Measurements from ENCODE around the gene SPRR2F.
"Not testable (repeated sequence)": the region's sequence is repeated elsewhere in the genome, so short reads cannot be mapped to it uniquely, and the experiment has no call there.

SPRR2F gene

DNA sequence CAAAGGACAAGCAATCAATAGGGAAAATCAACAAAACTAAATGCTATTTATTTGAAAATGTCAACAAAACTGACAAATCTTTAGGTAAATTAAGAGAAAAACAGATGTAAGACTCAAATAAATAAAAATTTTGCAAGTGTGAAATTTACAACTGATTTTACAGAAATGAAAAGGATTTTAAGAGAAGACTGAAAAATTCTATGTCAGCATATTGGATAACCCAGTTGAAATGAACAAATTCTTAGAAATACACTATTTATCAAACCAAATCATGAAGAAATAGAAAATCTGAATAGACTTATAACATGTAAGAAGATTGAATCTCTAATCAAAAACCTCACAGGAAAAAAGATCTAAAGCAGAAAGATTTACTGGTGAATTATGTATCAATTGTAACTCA, 7.6 kb upstream of the SPRR2F start:
- Mint-ChIP-seq H3K27me3 (ENCODE audit: low read depth) (no peaks in the 10 kb centered on the region), H3K27ac (no peak overlapping the region), H3K4me1 (peaks cover 10% of the 10 kb centered on the region), H3K9me3 (peaks cover 20% of the 10 kb centered on the region), H3K36me3 (ENCODE audit: low read depth) (no peaks in the 10 kb centered on the region), H3K4me3 (no peak overlapping the region)
- TF ChIP-seq, protein P1, sequence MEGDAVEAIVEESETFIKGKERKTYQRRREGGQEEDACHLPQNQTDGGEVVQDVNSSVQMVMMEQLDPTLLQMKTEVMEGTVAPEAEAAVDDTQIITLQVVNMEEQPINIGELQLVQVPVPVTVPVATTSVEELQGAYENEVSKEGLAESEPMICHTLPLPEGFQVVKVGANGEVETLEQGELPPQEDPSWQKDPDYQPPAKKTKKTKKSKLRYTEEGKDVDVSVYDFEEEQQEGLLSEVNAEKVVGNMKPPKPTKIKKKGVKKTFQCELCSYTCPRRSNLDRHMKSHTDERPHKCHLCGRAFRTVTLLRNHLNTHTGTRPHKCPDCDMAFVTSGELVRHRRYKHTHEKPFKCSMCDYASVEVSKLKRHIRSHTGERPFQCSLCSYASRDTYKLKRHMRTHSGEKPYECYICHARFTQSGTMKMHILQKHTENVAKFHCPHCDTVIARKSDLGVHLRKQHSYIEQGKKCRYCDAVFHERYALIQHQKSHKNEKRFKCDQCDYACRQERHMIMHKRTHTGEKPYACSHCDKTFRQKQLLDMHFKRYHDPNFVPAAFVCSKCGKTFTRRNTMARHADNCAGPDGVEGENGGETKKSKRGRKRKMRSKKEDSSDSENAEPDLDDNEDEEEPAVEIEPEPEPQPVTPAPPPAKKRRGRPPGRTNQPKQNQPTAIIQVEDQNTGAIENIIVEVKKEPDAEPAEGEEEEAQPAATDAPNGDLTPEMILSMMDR (IDR thresholded peaks at IDR 0.05; ENCODE audit: unreplicated experiment in 3 of 3), result no peak

DNA sequence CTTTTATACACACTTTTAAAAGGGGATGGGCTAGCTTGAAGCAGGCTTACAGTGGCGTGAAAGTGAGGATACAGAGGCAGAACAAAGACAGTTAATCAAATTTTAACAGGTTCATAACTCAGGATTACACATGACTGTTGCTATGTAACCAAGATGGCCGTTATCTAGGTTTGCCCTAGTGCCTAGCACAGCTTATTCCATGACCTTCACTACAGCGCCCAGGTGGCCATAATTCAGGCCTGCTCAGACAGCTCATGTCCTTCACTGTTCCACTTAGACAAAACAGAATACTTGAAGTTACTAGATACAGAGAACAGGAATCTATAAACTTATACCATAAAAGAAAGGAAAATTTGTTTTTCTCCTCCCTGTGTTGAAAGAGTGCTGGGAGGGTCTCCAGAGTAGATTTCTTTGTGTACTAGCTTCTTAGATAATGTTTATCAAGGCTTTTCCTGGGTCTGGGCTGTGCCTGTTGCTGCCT, 6.2 kb upstream of the SPRR2F start:
- H3K27ac Mint-ChIP-seq, result no peak overlapping the region

DNA sequence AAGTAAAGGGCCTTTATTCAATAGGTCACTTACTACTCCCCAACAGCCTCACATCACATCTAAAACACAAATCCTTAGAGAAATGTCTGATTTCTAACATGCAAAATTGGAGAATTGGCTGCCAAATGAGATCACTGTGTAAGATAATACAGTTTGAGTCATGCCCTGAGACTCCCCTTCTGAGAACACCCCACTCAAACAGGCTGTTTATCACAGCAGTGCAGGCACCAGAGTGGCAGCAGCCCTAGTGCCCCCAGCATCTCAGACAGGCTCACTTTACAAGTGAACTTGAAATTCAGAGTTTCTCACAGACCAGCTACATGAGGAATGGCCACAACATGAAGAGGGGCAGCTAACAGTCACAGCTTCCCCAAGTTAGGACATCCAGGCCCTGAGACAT, 1.9 kb upstream of the SPRR2F start:
- not testable (repeated sequence) for H3K4me3 Mint-ChIP-seq; H3K27ac Mint-ChIP-seq; H3K4me1 Mint-ChIP-seq; H3K36me3 Mint-ChIP-seq (ENCODE audit: low read depth); H3K9me3 Mint-ChIP-seq; H3K27me3 Mint-ChIP-seq (ENCODE audit: low read depth)

More for the DNA sequence above, 6.2 kb upstream of the SPRR2F start:
- peaks cover 10% of the 10 kb centered on the region for H3K9me3 Mint-ChIP-seq
- peaks cover 10% of the 10 kb centered on the region for H3K4me1 Mint-ChIP-seq
- TF ChIP-seq, protein P1 (IDR thresholded peaks at IDR 0.05; ENCODE audit: unreplicated experiment in 3 of 3), result no peak
- H3K27me3 Mint-ChIP-seq (ENCODE audit: low read depth), result no peaks in the 10 kb centered on the region
- H3K4me3 Mint-ChIP-seq, result no peak overlapping the region
- no peaks in the 10 kb centered on the region for H3K36me3 Mint-ChIP-seq (ENCODE audit: low read depth)

DNA sequence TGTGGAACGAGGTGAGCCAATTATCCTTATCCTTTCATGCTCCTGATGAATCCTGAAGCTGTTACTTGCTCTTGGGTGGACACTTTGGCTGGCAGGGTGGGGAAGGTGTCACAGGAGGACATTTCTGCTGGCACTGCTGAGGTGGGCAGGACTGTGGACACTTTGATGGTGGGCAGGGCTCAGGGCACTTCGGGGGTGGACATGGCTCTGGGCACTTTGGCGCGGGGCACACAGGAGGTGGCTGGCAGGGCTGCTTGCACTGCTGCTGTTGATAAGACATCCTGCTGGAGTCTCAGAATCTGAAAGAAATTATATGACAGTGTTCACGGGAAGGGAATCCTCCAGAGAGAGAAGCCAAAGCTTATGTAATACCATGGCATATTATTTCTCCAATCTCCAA, 862 bp downstream of the SPRR2F start:
- not testable (repeated sequence) for H3K4me1 Mint-ChIP-seq; H3K4me3 Mint-ChIP-seq; H3K9me3 Mint-ChIP-seq; H3K36me3 Mint-ChIP-seq (ENCODE audit: low read depth); H3K27me3 Mint-ChIP-seq (ENCODE audit: low read depth); H3K27ac Mint-ChIP-seq

DNA sequence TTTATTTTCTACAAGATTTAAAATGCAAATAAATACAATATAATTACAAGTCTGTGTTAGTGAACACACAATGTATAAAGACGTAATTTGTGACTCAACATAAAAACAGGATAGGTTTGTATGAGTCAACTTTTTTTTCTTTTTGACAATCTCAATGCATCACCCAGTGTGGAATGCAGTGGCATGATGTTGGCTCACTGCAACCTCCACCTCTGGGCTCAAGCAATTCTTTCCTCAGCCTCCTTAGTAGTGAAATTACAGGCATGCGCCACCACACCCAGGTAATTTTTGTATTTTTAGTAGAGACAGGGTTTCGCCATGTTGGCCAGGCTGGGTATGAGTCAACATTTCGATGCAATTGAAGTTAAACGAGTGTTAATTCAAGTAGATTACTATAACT, 13.1 kb downstream of the SPRR2F start:
- no peaks in the 10 kb centered on the region for H3K4me1 Mint-ChIP-seq
- H3K36me3 Mint-ChIP-seq (ENCODE audit: low read depth), result no peaks in the 10 kb centered on the region
- H3K4me3 Mint-ChIP-seq, result no peak overlapping the region
- no peaks in the 10 kb centered on the region for H3K9me3 Mint-ChIP-seq
- no peak overlapping the region for H3K27ac Mint-ChIP-seq
- no peaks in the 10 kb centered on the region for H3K27me3 Mint-ChIP-seq (ENCODE audit: low read depth)
- TF ChIP-seq, protein P1 (IDR thresholded peaks at IDR 0.05; ENCODE audit: unreplicated experiment in 3 of 3), result no peak

DNA sequence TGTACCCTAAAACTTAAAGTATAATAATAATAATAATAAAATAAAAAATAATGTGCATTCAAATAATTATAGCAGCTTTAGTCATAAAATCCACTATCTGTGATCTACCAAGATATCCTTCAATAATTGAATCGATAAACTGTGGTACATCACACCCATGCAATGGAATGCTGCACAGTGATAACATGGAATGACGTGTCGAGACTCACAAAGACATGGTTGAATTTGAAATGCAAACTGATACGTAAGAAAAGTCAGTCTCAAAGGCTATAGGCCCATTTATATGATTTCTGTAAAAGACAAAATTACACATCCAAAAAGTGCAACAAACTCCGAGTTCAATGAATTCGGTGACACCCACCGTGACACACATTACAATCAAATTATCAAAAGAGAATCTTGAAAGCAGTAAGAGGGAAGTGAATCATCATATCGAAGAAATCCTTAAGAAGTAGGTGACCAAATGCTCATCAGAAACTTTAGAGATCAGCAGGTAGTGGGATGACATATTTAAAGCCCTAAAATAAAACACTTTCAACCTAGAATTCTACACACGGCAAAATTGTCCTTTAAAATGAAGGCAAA, 13.8 kb downstream of the SPRR2F start:
- Mint-ChIP-seq H3K36me3 (ENCODE audit: low read depth) (no peaks in the 10 kb centered on the region), H3K4me3 (no peak overlapping the region), H3K27me3 (ENCODE audit: low read depth) (no peaks in the 10 kb centered on the region), H3K27ac (no peak overlapping the region), H3K9me3 (no peaks in the 10 kb centered on the region), H3K4me1 (no peaks in the 10 kb centered on the region)
- TF ChIP-seq, protein P1 (IDR thresholded peaks at IDR 0.05; ENCODE audit: unreplicated experiment in 3 of 3), result no peak

DNA sequence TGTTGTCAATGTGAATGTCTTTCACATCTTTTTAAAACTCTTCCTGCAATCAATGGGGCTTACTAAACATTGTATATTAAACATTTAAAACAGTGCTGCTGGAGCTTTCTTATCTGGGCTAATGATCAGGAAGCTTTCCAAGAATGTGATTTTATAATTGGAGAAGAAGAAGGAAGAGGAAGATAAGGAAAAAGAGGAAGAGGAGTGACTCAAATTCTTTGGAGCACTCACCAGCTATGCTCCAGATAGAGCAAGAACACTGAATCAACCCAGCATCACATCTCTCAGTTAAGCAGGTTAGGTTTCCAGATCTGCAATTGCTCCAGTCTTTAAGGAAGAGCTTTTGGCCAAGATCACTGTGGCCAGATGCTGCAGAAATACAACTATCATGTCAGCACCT, 17.6 kb downstream of the SPRR2F start:
- no peaks in the 10 kb centered on the region for H3K9me3 Mint-ChIP-seq
- TF ChIP-seq, protein P1 (IDR thresholded peaks at IDR 0.05; ENCODE audit: unreplicated experiment in 3 of 3), result no peak
- no peak overlapping the region for H3K27ac Mint-ChIP-seq
- H3K4me1 Mint-ChIP-seq, result no peaks in the 10 kb centered on the region
- H3K36me3 Mint-ChIP-seq (ENCODE audit: low read depth), result no peaks in the 10 kb centered on the region
- H3K4me3 Mint-ChIP-seq, result no peak overlapping the region
- H3K27me3 Mint-ChIP-seq (ENCODE audit: low read depth), result no peaks in the 10 kb centered on the region
